GM23338 (cell line): Measurements from ENCODE around the gene POU2AF2. TPM values are rescaled to one million over a fixed set of nuclear protein-coding genes. Genes with fewer than 3 reads are reported as not detected.

Experiments
- ATAC-seq: fragments of 200-7000 bp; cut with Tn5 transposase; 3 replicates; pipeline ENCODE4 v1.9.1; 2020
- DNase-seq: peaks from one replicate; pipeline ENCODE4 v3.0.0-alpha.2; 2015; ENCODE audit warnings: low spot score
- H2AFZ ChIP-seq: fragments of 200-600 bp; sonication (generic); 2 replicates; pipeline ENCODE4 v1.8.0; 2016; ENCODE audit warnings: antibody characterized with exemption, mild to moderate bottlenecking, moderate library complexity
- H3F3A ChIP-seq: fragments of 200-600 bp; sonication (generic); replicated peaks from 2 replicates; pipeline ENCODE4 v1.8.0; 2017; ENCODE audit warnings: antibody characterized with exemption, mixed run types, low read depth
- H3K27ac ChIP-seq: fragments of 200-600 bp; sonication (generic); 2 replicates; pipeline ENCODE4 v1.6.1; 2016; ENCODE audit warnings: low read depth
- H3K27me3 ChIP-seq: fragments of 200-600 bp; sonication (generic); 2 replicates; pipeline ENCODE4 v1.8.0; 2016; ENCODE audit warnings: mild to moderate bottlenecking, mixed run types, moderate library complexity; ENCODE audit not compliant: insufficient read depth
- H3K36me3 ChIP-seq: fragments of 200-600 bp; sonication (generic); 2 replicates; pipeline ENCODE4 v1.8.0; 2016; ENCODE audit warnings: mild to moderate bottlenecking; ENCODE audit not compliant: insufficient read depth
- H3K4me1 ChIP-seq: fragments of 200-600 bp; sonication (generic); 2 replicates; pipeline ENCODE4 v1.8.0; 2016; ENCODE audit warnings: mild to moderate bottlenecking, moderate library complexity; ENCODE audit not compliant: insufficient read depth
- H3K4me2 ChIP-seq: fragments of 200-600 bp; sonication (generic); 2 replicates; pipeline ENCODE4 v1.7.1; 2017; ENCODE audit warnings: mixed run types
- H3K4me3 ChIP-seq: fragments of 200-600 bp; sonication (generic); 2 replicates; pipeline ENCODE4 v1.6.1; 2016; ENCODE audit warnings: mixed run types
- H3K79me2 ChIP-seq: fragments of 200-600 bp; sonication (generic); replicated peaks from 2 replicates; pipeline ENCODE4 v1.8.0; 2017; ENCODE audit warnings: mild to moderate bottlenecking; ENCODE audit not compliant: insufficient read depth
- H3K9me2 ChIP-seq: fragments of 200-600 bp; sonication (generic); 2 replicates; pipeline ENCODE4 v1.8.0; 2017; ENCODE audit not compliant: insufficient read depth
- H4K20me1 ChIP-seq: fragments of 200-600 bp; sonication (generic); replicated peaks from 2 replicates; pipeline ENCODE4 v1.8.0; 2017; ENCODE audit warnings: mild to moderate bottlenecking; ENCODE audit not compliant: insufficient read depth
- H3K27ac Mint-ChIP-seq: 2 replicates; pipeline ENCODE4 v1.8.0; 2020; ENCODE audit warnings: inconsistent platforms, mild to moderate bottlenecking, moderate library complexity, mixed read lengths
- H3K27me3 Mint-ChIP-seq: 3 replicates; pipeline ENCODE4 v1.8.0; 2022; ENCODE audit warnings: low read depth, mild to moderate bottlenecking, moderate library complexity, mixed read lengths, inconsistent platforms; ENCODE audit not compliant: insufficient read depth, poor library complexity
- H3K36me3 Mint-ChIP-seq: 3 replicates; pipeline ENCODE4 v1.8.0; 2021; ENCODE audit warnings: low read depth, mild to moderate bottlenecking, inconsistent platforms, moderate library complexity, mixed read lengths
- H3K4me1 Mint-ChIP-seq: 3 replicates; pipeline ENCODE4 v1.8.0; 2020; ENCODE audit warnings: mild to moderate bottlenecking, inconsistent platforms, mixed read lengths
- H3K4me3 Mint-ChIP-seq: 3 replicates; pipeline ENCODE4 v1.8.0; 2021; ENCODE audit warnings: moderate library complexity, mild to moderate bottlenecking, inconsistent platforms, mixed read lengths
- H3K9me3 Mint-ChIP-seq: 3 replicates; pipeline ENCODE4 v1.8.0; 2020; ENCODE audit warnings: moderate library complexity, mild to moderate bottlenecking, inconsistent platforms, mixed read lengths
- CREB1 ChIP-seq: fragments of 250-450 bp; sonication (Bioruptor Pico); IDR thresholded peaks from 2 replicates; pipeline ENCODE4 v1.5.0; 2020; ENCODE audit warnings: low read depth, mild to moderate bottlenecking, moderate library complexity
- EZH2 ChIP-seq: fragments of 200-600 bp; sonication (generic); IDR thresholded peaks from one replicate; pipeline ENCODE4 v1.8.0; 2017; ENCODE audit warnings: antibody characterized with exemption, mild to moderate bottlenecking, low read depth; ENCODE audit not compliant: unreplicated experiment
- EZH2phosphoT487 ChIP-seq: fragments of 200-600 bp; sonication (generic); IDR thresholded peaks from one replicate; pipeline ENCODE4 v1.8.1; 2018; ENCODE audit warnings: antibody characterized with exemption; ENCODE audit not compliant: unreplicated experiment
- JUNB ChIP-seq: IDR thresholded peaks from one replicate; pipeline ENCODE4 v1.6.1; 2016; ENCODE audit warnings: antibody characterized with exemption; ENCODE audit not compliant: unreplicated experiment
- NANOG ChIP-seq: IDR thresholded peaks from 2 replicates; pipeline ENCODE4 v1.6.1; 2016; ENCODE audit warnings: antibody characterized with exemption, borderline replicate concordance
- POLR2AphosphoS5 ChIP-seq: IDR thresholded peaks from 2 replicates; pipeline ENCODE4 v1.6.1; 2016; ENCODE audit warnings: antibody characterized with exemption, low read depth
- STAT1 ChIP-seq: IDR thresholded peaks from one replicate; pipeline ENCODE4 v1.6.1; 2016; ENCODE audit warnings: antibody characterized with exemption; ENCODE audit not compliant: unreplicated experiment
- ZNF114 ChIP-seq: fragments of 250-450 bp; sonication (Bioruptor Pico); IDR thresholded peaks from 2 replicates; pipeline ENCODE4 v1.5.0; 2020; ENCODE audit warnings: mild to moderate bottlenecking, moderate library complexity
- ZNF331 ChIP-seq: fragments of 250-450 bp; sonication (Bioruptor Pico); IDR thresholded peaks from 2 replicates; pipeline ENCODE4 v1.5.0; 2020; ENCODE audit warnings: low read depth, mild to moderate bottlenecking, moderate library complexity
- polyA plus RNA-seq: library from polyadenylated mRNA; unstranded; fragments of >200 nt; fragmentation: Nextera tagmentation; extraction: Ambion mirVana; gene quantifications from 2 replicates; pipeline ENCODE4 v1.2.1, GENCODE V29; 2016
- total RNA-seq: library from RNA; depleted of rRNA; stranded (reverse); fragments of >200 nt; shearing (Covaris generic); gene quantifications from 2 replicates; pipeline ENCODE4 v1.2.3, GENCODE V29; 2014
- TF ChIP-seq, protein P1 (sequence below): IDR thresholded peaks from 2 replicates; pipeline ENCODE4 v1.6.1; 2016; ENCODE audit warnings: antibody characterized with exemption
- TF ChIP-seq, protein P2 (sequence below): fragments of 250-450 bp; sonication (Bioruptor Pico); IDR thresholded peaks from 2 replicates; pipeline ENCODE4 v1.5.0; 2020; ENCODE audit warnings: mild to moderate bottlenecking, moderate library complexity
- TF ChIP-seq, protein P3 (sequence below): IDR thresholded peaks from one replicate; pipeline ENCODE4 v1.6.1; 2018; ENCODE audit warnings: antibody characterized with exemption; ENCODE audit not compliant: unreplicated experiment
- TF ChIP-seq, protein P4 (sequence below), 2 experiments: fragments of 200-600 bp in 1 of 2; sonication (generic) in 1 of 2; conservative IDR thresholded peaks; 2 replicates each; pipeline versions ENCODE4 v1.5.1 to v1.6.1; 2016 to 2017; ENCODE audit warnings: antibody characterized with exemption in 2 of 2, low read depth in 2 of 2, mild to moderate bottlenecking in 2 of 2, moderate library complexity in 1 of 2

The POU2AF2 gene
- total and polyA plus RNA-seq, 2 experiments from 2014 or later = not detected

DNA sequence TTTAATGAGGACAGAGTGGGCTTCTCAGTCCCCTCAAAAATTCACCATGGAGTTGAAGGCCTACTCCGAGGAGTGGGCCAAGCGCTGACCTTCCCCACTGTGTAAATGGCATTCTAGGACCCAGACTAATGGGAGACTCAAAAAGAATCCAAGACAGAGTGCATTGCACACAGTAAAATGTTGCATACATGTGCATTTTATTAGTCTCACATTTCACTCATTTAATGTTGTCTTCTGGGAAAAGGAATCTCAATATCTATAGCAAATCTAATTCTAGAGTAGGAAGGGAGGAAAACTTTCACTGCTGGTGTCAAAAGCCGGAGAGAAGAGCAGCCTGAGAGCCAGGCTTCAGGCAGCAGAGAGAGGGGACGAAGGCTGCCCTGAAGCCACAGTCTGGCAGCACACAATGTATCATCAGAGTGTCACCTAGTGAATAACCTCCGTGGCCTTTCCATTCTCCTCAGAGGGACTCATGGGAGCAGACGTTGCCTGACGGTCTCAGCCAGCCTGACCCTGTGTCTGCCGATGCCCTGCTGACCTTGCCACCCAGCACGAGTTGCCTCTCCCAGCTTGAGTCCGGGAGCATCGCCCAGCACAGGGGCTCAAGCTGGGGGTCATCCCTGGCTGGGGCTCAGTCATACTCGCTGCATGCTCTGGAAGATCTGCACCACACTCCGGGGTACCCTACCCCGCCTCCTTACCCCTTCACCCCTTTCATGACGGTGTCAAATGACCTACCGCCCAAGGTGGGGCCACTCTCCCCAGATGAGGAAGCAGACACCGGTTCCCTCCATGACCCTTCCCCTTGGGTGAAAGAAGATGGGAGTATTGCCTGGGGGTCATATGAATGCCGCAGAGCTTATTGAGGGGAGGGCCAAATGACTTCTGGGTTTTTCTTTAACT is 39.9 kb downstream of the POU2AF2 start:
- Histone ChIP-seq H3K9me2 (no peaks in the 10 kb centered on the region), H3K27me3 (no peaks in the 10 kb centered on the region), H3K4me2 (no peak overlapping the region), H3F3A (no peaks in the 10 kb centered on the region), H2AFZ (0 out of 2 replicates have a peak overlapping the region, but pooled peaks have one; percentile 72), H3K4me1 (no peaks in the 10 kb centered on the region), H4K20me1 (no peaks in the 10 kb centered on the region), H3K79me2 (no peaks in the 10 kb centered on the region), H3K36me3 (no peaks in the 10 kb centered on the region), H3K27ac (no peak overlapping the region), H3K4me3 (no peak overlapping the region)
- H3K4me1 Mint-ChIP-seq = peaks cover 5% of the 10 kb centered on the region; the same call in 1 of the 3 replicates
- no peak overlapping the region for H3K27ac Mint-ChIP-seq
- H3K27me3 Mint-ChIP-seq = no peaks in the 10 kb centered on the region
- H3K36me3 Mint-ChIP-seq = no peaks in the 10 kb centered on the region
- ATAC-seq = no peak
- H3K4me3 Mint-ChIP-seq = no peak overlapping the region
- DNase-seq = no peak
- H3K9me3 Mint-ChIP-seq = no peaks in the 10 kb centered on the region
- TF ChIP-seq POLR2AphosphoS5 (no peak), ZNF331 (CRISPR knock-in tag) (no peak), ZNF114 (CRISPR knock-in tag) (no peak), CREB1 (CRISPR knock-in tag) (no peak), EZH2phosphoT487 (no peak), NANOG (no peak), EZH2 (no peak), JUNB (no peak), STAT1 (no peak)
- TF ChIP-seq, protein P1, sequence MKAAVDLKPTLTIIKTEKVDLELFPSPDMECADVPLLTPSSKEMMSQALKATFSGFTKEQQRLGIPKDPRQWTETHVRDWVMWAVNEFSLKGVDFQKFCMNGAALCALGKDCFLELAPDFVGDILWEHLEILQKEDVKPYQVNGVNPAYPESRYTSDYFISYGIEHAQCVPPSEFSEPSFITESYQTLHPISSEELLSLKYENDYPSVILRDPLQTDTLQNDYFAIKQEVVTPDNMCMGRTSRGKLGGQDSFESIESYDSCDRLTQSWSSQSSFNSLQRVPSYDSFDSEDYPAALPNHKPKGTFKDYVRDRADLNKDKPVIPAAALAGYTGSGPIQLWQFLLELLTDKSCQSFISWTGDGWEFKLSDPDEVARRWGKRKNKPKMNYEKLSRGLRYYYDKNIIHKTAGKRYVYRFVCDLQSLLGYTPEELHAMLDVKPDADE = no peak
- TF ChIP-seq, protein P2, sequence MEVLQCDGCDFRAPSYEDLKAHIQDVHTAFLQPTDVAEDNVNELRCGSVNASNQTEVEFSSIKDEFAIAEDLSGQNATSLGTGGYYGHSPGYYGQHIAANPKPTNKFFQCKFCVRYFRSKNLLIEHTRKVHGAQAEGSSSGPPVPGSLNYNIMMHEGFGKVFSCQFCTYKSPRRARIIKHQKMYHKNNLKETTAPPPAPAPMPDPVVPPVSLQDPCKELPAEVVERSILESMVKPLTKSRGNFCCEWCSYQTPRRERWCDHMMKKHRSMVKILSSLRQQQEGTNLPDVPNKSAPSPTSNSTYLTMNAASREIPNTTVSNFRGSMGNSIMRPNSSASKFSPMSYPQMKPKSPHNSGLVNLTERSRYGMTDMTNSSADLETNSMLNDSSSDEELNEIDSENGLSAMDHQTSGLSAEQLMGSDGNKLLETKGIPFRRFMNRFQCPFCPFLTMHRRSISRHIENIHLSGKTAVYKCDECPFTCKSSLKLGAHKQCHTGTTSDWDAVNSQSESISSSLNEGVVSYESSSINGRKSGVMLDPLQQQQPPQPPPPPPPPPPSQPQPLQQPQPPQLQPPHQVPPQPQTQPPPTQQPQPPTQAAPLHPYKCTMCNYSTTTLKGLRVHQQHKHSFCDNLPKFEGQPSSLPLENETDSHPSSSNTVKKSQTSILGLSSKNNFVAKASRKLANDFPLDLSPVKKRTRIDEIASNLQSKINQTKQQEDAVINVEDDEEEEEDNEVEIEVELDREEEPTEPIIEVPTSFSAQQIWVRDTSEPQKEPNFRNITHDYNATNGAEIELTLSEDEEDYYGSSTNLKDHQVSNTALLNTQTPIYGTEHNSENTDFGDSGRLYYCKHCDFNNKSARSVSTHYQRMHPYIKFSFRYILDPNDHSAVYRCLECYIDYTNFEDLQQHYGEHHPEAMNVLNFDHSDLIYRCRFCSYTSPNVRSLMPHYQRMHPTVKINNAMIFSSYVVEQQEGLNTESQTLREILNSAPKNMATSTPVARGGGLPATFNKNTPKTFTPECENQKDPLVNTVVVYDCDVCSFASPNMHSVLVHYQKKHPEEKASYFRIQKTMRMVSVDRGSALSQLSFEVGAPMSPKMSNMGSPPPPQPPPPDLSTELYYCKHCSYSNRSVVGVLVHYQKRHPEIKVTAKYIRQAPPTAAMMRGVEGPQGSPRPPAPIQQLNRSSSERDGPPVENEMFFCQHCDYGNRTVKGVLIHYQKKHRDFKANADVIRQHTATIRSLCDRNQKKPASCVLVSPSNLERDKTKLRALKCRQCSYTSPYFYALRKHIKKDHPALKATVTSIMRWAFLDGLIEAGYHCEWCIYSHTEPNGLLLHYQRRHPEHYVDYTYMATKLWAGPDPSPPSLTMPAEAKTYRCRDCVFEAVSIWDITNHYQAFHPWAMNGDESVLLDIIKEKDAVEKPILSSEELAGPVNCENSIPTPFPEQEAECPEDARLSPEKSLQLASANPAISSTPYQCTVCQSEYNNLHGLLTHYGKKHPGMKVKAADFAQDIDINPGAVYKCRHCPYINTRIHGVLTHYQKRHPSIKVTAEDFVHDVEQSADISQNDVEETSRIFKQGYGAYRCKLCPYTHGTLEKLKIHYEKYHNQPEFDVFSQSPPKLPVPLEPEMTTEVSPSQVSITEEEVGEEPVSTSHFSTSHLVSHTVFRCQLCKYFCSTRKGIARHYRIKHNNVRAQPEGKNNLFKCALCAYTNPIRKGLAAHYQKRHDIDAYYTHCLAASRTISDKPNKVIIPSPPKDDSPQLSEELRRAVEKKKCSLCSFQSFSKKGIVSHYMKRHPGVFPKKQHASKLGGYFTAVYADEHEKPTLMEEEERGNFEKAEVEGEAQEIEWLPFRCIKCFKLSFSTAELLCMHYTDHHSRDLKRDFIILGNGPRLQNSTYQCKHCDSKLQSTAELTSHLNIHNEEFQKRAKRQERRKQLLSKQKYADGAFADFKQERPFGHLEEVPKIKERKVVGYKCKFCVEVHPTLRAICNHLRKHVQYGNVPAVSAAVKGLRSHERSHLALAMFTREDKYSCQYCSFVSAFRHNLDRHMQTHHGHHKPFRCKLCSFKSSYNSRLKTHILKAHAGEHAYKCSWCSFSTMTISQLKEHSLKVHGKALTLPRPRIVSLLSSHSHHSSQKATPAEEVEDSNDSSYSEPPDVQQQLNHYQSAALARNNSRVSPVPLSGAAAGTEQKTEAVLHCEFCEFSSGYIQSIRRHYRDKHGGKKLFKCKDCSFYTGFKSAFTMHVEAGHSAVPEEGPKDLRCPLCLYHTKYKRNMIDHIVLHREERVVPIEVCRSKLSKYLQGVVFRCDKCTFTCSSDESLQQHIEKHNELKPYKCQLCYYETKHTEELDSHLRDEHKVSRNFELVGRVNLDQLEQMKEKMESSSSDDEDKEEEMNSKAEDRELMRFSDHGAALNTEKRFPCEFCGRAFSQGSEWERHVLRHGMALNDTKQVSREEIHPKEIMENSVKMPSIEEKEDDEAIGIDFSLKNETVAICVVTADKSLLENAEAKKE (CRISPR knock-in tag) = no peak
- TF ChIP-seq, protein P3, sequence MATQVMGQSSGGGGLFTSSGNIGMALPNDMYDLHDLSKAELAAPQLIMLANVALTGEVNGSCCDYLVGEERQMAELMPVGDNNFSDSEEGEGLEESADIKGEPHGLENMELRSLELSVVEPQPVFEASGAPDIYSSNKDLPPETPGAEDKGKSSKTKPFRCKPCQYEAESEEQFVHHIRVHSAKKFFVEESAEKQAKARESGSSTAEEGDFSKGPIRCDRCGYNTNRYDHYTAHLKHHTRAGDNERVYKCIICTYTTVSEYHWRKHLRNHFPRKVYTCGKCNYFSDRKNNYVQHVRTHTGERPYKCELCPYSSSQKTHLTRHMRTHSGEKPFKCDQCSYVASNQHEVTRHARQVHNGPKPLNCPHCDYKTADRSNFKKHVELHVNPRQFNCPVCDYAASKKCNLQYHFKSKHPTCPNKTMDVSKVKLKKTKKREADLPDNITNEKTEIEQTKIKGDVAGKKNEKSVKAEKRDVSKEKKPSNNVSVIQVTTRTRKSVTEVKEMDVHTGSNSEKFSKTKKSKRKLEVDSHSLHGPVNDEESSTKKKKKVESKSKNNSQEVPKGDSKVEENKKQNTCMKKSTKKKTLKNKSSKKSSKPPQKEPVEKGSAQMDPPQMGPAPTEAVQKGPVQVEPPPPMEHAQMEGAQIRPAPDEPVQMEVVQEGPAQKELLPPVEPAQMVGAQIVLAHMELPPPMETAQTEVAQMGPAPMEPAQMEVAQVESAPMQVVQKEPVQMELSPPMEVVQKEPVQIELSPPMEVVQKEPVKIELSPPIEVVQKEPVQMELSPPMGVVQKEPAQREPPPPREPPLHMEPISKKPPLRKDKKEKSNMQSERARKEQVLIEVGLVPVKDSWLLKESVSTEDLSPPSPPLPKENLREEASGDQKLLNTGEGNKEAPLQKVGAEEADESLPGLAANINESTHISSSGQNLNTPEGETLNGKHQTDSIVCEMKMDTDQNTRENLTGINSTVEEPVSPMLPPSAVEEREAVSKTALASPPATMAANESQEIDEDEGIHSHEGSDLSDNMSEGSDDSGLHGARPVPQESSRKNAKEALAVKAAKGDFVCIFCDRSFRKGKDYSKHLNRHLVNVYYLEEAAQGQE = no peak
- TF ChIP-seq, protein P4, sequence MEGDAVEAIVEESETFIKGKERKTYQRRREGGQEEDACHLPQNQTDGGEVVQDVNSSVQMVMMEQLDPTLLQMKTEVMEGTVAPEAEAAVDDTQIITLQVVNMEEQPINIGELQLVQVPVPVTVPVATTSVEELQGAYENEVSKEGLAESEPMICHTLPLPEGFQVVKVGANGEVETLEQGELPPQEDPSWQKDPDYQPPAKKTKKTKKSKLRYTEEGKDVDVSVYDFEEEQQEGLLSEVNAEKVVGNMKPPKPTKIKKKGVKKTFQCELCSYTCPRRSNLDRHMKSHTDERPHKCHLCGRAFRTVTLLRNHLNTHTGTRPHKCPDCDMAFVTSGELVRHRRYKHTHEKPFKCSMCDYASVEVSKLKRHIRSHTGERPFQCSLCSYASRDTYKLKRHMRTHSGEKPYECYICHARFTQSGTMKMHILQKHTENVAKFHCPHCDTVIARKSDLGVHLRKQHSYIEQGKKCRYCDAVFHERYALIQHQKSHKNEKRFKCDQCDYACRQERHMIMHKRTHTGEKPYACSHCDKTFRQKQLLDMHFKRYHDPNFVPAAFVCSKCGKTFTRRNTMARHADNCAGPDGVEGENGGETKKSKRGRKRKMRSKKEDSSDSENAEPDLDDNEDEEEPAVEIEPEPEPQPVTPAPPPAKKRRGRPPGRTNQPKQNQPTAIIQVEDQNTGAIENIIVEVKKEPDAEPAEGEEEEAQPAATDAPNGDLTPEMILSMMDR (conservative IDR thresholded peaks at IDR 0.05; ENCODE audit: low read depth in 2 of 2) = no peak
